HEK293 (cell line): ENCODE results near the gene GJC1.

Source experiments
- CTCF ChIP-seq: fragments of 450-650 bp; formaldehyde crosslinking; IDR thresholded peaks from 2 replicates; pipeline ENCODE4 v1.5.1; 2016; ENCODE audit warnings: missing biosample characterization, missing genetic modification characterization
- HIC1 ChIP-seq: fragments of 450-650 bp; formaldehyde crosslinking; IDR thresholded peaks from 2 replicates; pipeline ENCODE4 v1.5.1; 2016; ENCODE audit warnings: missing biosample characterization, missing genetic modification characterization
- KLF16 ChIP-seq: fragments of 450-650 bp; formaldehyde crosslinking; IDR thresholded peaks from 2 replicates; pipeline ENCODE4 v1.5.1; 2017; ENCODE audit warnings: missing biosample characterization, missing genetic modification characterization
- KLF9 ChIP-seq: fragments of 450-650 bp; formaldehyde crosslinking; IDR thresholded peaks from 2 replicates; pipeline ENCODE4 v1.5.1; 2016; ENCODE audit warnings: missing biosample characterization, missing genetic modification characterization, low read depth
- MYNN ChIP-seq: fragments of 450-650 bp; formaldehyde crosslinking; IDR thresholded peaks from 2 replicates; pipeline ENCODE4 v1.5.1; 2016; ENCODE audit warnings: missing biosample characterization, missing genetic modification characterization, borderline replicate concordance
- YY1 ChIP-seq: fragments of 450-650 bp; formaldehyde crosslinking; IDR thresholded peaks from 2 replicates; pipeline ENCODE4 v1.5.1; 2018; ENCODE audit warnings: missing biosample characterization, missing genetic modification characterization
- ZNF138 ChIP-seq: fragments of 450-650 bp; formaldehyde crosslinking; IDR thresholded peaks from 2 replicates; pipeline ENCODE4 v1.5.1; 2016; ENCODE audit warnings: missing biosample characterization, missing genetic modification characterization, borderline replicate concordance
- ZNF23 ChIP-seq: fragments of 450-650 bp; formaldehyde crosslinking; IDR thresholded peaks from 2 replicates; pipeline ENCODE4 v1.5.1; 2016; ENCODE audit warnings: missing biosample characterization, missing genetic modification characterization, borderline replicate concordance
- ZNF391 ChIP-seq: fragments of 450-650 bp; formaldehyde crosslinking; IDR thresholded peaks from 2 replicates; pipeline ENCODE4 v1.5.1; 2016; ENCODE audit warnings: low read depth, missing biosample characterization, missing genetic modification characterization, borderline replicate concordance
- ZNF423 ChIP-seq: fragments of 450-650 bp; formaldehyde crosslinking; IDR thresholded peaks from 2 replicates; pipeline ENCODE4 v1.5.1; 2016; ENCODE audit warnings: missing biosample characterization, missing genetic modification characterization
- ZNF558 ChIP-seq: fragments of 450-650 bp; formaldehyde crosslinking; IDR thresholded peaks from 2 replicates; pipeline ENCODE4 v1.5.1; 2016; ENCODE audit warnings: missing biosample characterization, missing genetic modification characterization
- ZNF670 ChIP-seq: fragments of 450-650 bp; formaldehyde crosslinking; IDR thresholded peaks from 2 replicates; pipeline ENCODE4 v1.5.1; 2016; ENCODE audit warnings: missing biosample characterization, missing genetic modification characterization, low read depth

- TF ChIP-seq CTCF: no peak
- no peak for TF ChIP-seq ZNF558 (tag by site-specific recombination)
- no peak for TF ChIP-seq MYNN (tag by site-specific recombination)
- TF ChIP-seq HIC1 (tag by site-specific recombination): no peak
- TF ChIP-seq ZNF423 (tag by site-specific recombination): no peak
- TF ChIP-seq ZNF23 (tag by site-specific recombination): no peak
- TF ChIP-seq ZNF670 (tag by site-specific recombination): no peak
- no peak for TF ChIP-seq ZNF138 (tag by site-specific recombination)
- no peak for TF ChIP-seq KLF16 (tag by site-specific recombination)
- TF ChIP-seq KLF9 (tag by site-specific recombination): peak; percentile 96
- no peak for TF ChIP-seq ZNF391 (tag by site-specific recombination)
- no peak for TF ChIP-seq YY1 (tag by site-specific recombination)
Measured at GRCh38 chr17:44775838-44776621, 54.1 kb downstream of the GJC1 start.
